Liver (tissue), 9 donors: ENCODE results near the gene CRK. TPM values are rescaled to one million over a fixed set of nuclear protein-coding genes. Genes with fewer than 3 reads are reported as not detected.

ENCODE experiments used
- DNase-seq: peaks from one replicate; pipeline ENCODE4 v3.0.0-alpha.2; 2017; ENCODE audit warnings: low spot score
- H3K27ac ChIP-seq, 2 donors: one replicate each; pipeline ENCODE4 v1.7.0; 2013; ENCODE audit warnings: inconsistent platforms in 2 of 2, low read length in 2 of 2, control low read depth in 1 of 2, low read depth in 1 of 2, mild to moderate bottlenecking in 1 of 2
- H3K27me3 ChIP-seq, 4 donors: one replicate each; pipeline versions ENCODE4 v1.6.1 to v1.7.0; 2013; ENCODE audit warnings: low read length in 3 of 4, inconsistent platforms in 1 of 4, mild to moderate bottlenecking in 1 of 4, moderate library complexity in 1 of 4; ENCODE audit not compliant: control insufficient read depth in 4 of 4, insufficient read depth in 4 of 4
- H3K36me3 ChIP-seq, 4 donors: one replicate each; pipeline versions ENCODE4 v1.6.1 to v1.7.0; 2013; ENCODE audit warnings: low read length in 3 of 4, mild to moderate bottlenecking in 3 of 4, low read depth in 1 of 4, moderate library complexity in 1 of 4; ENCODE audit not compliant: control insufficient read depth in 4 of 4, insufficient read depth in 3 of 4
- H3K4me1 ChIP-seq, 4 donors: one replicate each; pipeline versions ENCODE4 v1.6.1 to v1.7.0; 2013; ENCODE audit warnings: low read length in 3 of 4, mild to moderate bottlenecking in 3 of 4, moderate library complexity in 1 of 4; ENCODE audit not compliant: control insufficient read depth in 4 of 4, insufficient read depth in 4 of 4
- H3K4me3 ChIP-seq, 3 donors: one replicate each; pipeline versions ENCODE4 v1.6.1 to v1.7.0; 2013; ENCODE audit warnings: low read length in 3 of 3, control low read depth in 1 of 3, low read depth in 1 of 3, mild to moderate bottlenecking in 1 of 3
- H3K9ac ChIP-seq, 2 donors: one replicate each; pipeline ENCODE4 v1.7.0; 2013; ENCODE audit warnings: low read length in 2 of 2, mild to moderate bottlenecking in 2 of 2, moderate library complexity in 2 of 2, control low read depth in 1 of 2, low read depth in 1 of 2
- H3K9me3 ChIP-seq, 4 donors: one replicate each; pipeline versions ENCODE4 v1.6.1 to v1.7.0; 2013; ENCODE audit warnings: low read length in 3 of 4; ENCODE audit not compliant: control insufficient read depth in 4 of 4
- ATF3 ChIP-seq: IDR thresholded peaks from 2 replicates; pipeline ENCODE4 v1.6.1; 2016; ENCODE audit warnings: antibody characterized with exemption
- CTCF ChIP-seq: fragments of 150-350 bp; IDR thresholded peaks from 2 replicates; pipeline ENCODE4 v1.5.1; 2017; ENCODE audit warnings: improper control_type of control experiment, low read depth, low read length; ENCODE audit not compliant: missing input control
- EGR1 ChIP-seq, 2 donors: IDR thresholded peaks; 2 replicates each; pipeline ENCODE4 v1.6.1; 2016 to 2018; ENCODE audit warnings: antibody characterized with exemption in 2 of 2, low read depth in 2 of 2
- FOXA1 ChIP-seq: IDR thresholded peaks from 2 replicates; pipeline ENCODE4 v1.6.1; 2016; ENCODE audit warnings: antibody characterized with exemption
- FOXA2 ChIP-seq: IDR thresholded peaks from 2 replicates; pipeline ENCODE4 v1.6.1; 2016; ENCODE audit warnings: antibody characterized with exemption
- GABPA ChIP-seq, 2 donors: IDR thresholded peaks in 1 of 2; conservative IDR thresholded peaks in 1 of 2; 2 replicates each; pipeline ENCODE4 v1.6.1; 2016; ENCODE audit warnings: antibody characterized with exemption in 2 of 2, mild to moderate bottlenecking in 1 of 2, moderate library complexity in 1 of 2
- HNF4A ChIP-seq, 2 donors: conservative IDR thresholded peaks; 2 replicates each; pipeline ENCODE4 v1.6.1; 2016; ENCODE audit warnings: antibody characterized with exemption in 2 of 2, mild to moderate bottlenecking in 2 of 2
- HNF4G ChIP-seq: IDR thresholded peaks from 2 replicates; pipeline ENCODE4 v1.6.1; 2016; ENCODE audit warnings: antibody characterized with exemption
- JUND ChIP-seq, 2 donors: IDR thresholded peaks; 2 replicates each; pipeline ENCODE4 v1.6.1; 2016; ENCODE audit warnings: antibody characterized with exemption in 2 of 2
- NR2F2 ChIP-seq: IDR thresholded peaks from 2 replicates; pipeline ENCODE4 v1.6.1; 2016; ENCODE audit warnings: antibody characterized with exemption
- RXRA ChIP-seq, 2 donors: IDR thresholded peaks; 2 replicates each; pipeline ENCODE4 v1.6.1; 2017 to 2018; ENCODE audit warnings: antibody characterized with exemption in 2 of 2, mild to moderate bottlenecking in 1 of 2
- SP1 ChIP-seq: IDR thresholded peaks from 2 replicates; pipeline ENCODE4 v1.6.1; 2018; ENCODE audit warnings: antibody characterized with exemption, mild to moderate bottlenecking
- YY1 ChIP-seq: IDR thresholded peaks from 2 replicates; pipeline ENCODE4 v1.6.1; 2016; ENCODE audit warnings: antibody characterized with exemption, mild to moderate bottlenecking
- ZBTB33 ChIP-seq: IDR thresholded peaks from 2 replicates; pipeline ENCODE4 v1.6.1; 2016; ENCODE audit warnings: antibody characterized with exemption
- WGBS: extraction: QIAGEN DNeasy Blood & Tissue Kit; methylation state at CpG from one replicate; pipeline ENCODE4 v1.1.7; 2013; 5-methylcytosine and 5-hydroxymethylcytosine counted together
- polyA plus RNA-seq, 2 donors: library from polyadenylated mRNA; stranded (reverse) in 1 of 2; unstranded in 1 of 2; fragments of 200-250 nt in 1 of 2; fragments of >200 nt in 1 of 2; fragmentation: Nextera tagmentation in 1 of 2; extraction: Ambion mirVana in 1 of 2; gene quantifications; one replicate each; pipeline versions ENCODE4 v1.2.1 to v1.2.3, GENCODE V29; 2013 to 2015
- total RNA-seq, 2 donors: library from RNA; depleted of rRNA; stranded (reverse); fragments of >200 nt; gene quantifications; one replicate each; pipeline ENCODE4 v1.2.3, GENCODE V29; 2014
- TF ChIP-seq, protein P1 (sequence below): IDR thresholded peaks from 2 replicates; pipeline ENCODE4 v1.6.1; 2016; ENCODE audit warnings: antibody characterized with exemption
- TF ChIP-seq, protein P2 (sequence below): IDR thresholded peaks from 2 replicates; pipeline ENCODE4 v1.6.1; 2016; ENCODE audit warnings: antibody characterized with exemption, mild to moderate bottlenecking
- donor health status: healthy.
- donor health status: healthy.
- donor health status: healthy.
- donor health status: healthy.
- donor health status: healthy.

Gene CRK
- total and polyA plus RNA-seq, 4 donors, result 29.5 to 69.9 (median 34.8) TPM

- Histone ChIP-seq H3K27ac (no peak overlapping the region), H3K4me3 (no peak overlapping the region), H3K9me3 (no peaks in the 10 kb centered on the region), H3K27me3 (no peaks in the 10 kb centered on the region), H3K36me3 (peaks cover 6 to 33% (median 13%) of the 10 kb centered on the region in 4 donors), H3K4me1 (no peaks in the 10 kb centered on the region), H3K9ac (no peak overlapping the region)
- TF ChIP-seq EGR1 (IDR thresholded peaks at IDR 0.05; ENCODE audit: low read depth in 2 of 2) (no peak), SP1 (no peak), CTCF (no peak), ZBTB33 (no peak), NR2F2 (no peak), HNF4A (conservative IDR thresholded peaks at IDR 0.05) (no peak), GABPA (IDR thresholded peaks at IDR 0.05 in 1 of 2, conservative IDR thresholded peaks at IDR 0.05 in 1 of 2) (no peak), RXRA (IDR thresholded peaks at IDR 0.05) (no peak), HNF4G (no peak)
- TF ChIP-seq, protein P1, sequence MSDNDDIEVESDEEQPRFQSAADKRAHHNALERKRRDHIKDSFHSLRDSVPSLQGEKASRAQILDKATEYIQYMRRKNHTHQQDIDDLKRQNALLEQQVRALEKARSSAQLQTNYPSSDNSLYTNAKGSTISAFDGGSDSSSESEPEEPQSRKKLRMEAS, result no peak
- no peak for DNase-seq
- WGBS, result 90% methylated on average over 31 of the region's 31 CpGs
These were observed 18.6 kb upstream of the CRK start for GRCh38 chr17:1474402-1475189.

GRCh38 chr17:1473841-1474240 lies 17.8 kb upstream of the CRK start:
- Histone ChIP-seq H3K27ac (no peak overlapping the region), H3K4me1 (peaks cover under 1 to 7% (median 5%) of the 10 kb centered on the region in 4 donors), H3K36me3 (peaks cover 6 to 28% (median 10%) of the 10 kb centered on the region in 4 donors), H3K4me3 (no peak overlapping the region), H3K27me3 (no peaks in the 10 kb centered on the region), H3K9ac (no peak overlapping the region), H3K9me3 (no peaks in the 10 kb centered on the region)
- DNase-seq, result no peak
- TF ChIP-seq SP1, result no peak
- TF ChIP-seq HNF4A (conservative IDR thresholded peaks at IDR 0.05), result no peak
- no peak for TF ChIP-seq HNF4G
- TF ChIP-seq JUND (IDR thresholded peaks at IDR 0.05), result no peak
- no peak for TF ChIP-seq ATF3
- no peak for TF ChIP-seq FOXA1
- no peak for TF ChIP-seq RXRA (IDR thresholded peaks at IDR 0.05)
- TF ChIP-seq, protein P2, sequence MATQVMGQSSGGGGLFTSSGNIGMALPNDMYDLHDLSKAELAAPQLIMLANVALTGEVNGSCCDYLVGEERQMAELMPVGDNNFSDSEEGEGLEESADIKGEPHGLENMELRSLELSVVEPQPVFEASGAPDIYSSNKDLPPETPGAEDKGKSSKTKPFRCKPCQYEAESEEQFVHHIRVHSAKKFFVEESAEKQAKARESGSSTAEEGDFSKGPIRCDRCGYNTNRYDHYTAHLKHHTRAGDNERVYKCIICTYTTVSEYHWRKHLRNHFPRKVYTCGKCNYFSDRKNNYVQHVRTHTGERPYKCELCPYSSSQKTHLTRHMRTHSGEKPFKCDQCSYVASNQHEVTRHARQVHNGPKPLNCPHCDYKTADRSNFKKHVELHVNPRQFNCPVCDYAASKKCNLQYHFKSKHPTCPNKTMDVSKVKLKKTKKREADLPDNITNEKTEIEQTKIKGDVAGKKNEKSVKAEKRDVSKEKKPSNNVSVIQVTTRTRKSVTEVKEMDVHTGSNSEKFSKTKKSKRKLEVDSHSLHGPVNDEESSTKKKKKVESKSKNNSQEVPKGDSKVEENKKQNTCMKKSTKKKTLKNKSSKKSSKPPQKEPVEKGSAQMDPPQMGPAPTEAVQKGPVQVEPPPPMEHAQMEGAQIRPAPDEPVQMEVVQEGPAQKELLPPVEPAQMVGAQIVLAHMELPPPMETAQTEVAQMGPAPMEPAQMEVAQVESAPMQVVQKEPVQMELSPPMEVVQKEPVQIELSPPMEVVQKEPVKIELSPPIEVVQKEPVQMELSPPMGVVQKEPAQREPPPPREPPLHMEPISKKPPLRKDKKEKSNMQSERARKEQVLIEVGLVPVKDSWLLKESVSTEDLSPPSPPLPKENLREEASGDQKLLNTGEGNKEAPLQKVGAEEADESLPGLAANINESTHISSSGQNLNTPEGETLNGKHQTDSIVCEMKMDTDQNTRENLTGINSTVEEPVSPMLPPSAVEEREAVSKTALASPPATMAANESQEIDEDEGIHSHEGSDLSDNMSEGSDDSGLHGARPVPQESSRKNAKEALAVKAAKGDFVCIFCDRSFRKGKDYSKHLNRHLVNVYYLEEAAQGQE, result no peak
- TF ChIP-seq NR2F2, result no peak
- no peak for TF ChIP-seq FOXA2
- no peak for TF ChIP-seq YY1
- TF ChIP-seq CTCF, result no peak
- TF ChIP-seq, protein P1, result no peak
- TF ChIP-seq EGR1 (IDR thresholded peaks at IDR 0.05; ENCODE audit: low read depth in 2 of 2), result no peak
- 89% methylated on average over 10 of the region's 10 CpGs for WGBS
